Astrocyte of the spinal cord (primary cell): ENCODE results near the gene C2CD4C.

ENCODE experiments used
- DNase-seq: peaks from one replicate; pipeline ENCODE4 v3.0.0; 2011; ENCODE audit warnings: low read depth, low spot score
- H3K4me3 ChIP-seq: 2 replicates; pipeline ENCODE4 v1.5.1; 2011; ENCODE audit warnings: low read depth, mild to moderate bottlenecking, low read length, moderate library complexity
- CTCF ChIP-seq: IDR thresholded peaks from 2 replicates; pipeline ENCODE4 v1.5.1; 2012; ENCODE audit warnings: low read depth, mild to moderate bottlenecking, low read length, inconsistent platforms
- in situ Hi-C: cut with HindIII; loops from 2 replicates; pipeline ENCODE4 v1.10.0; 2017; ENCODE audit warnings: low sequenced_read_pairs

C2CD4C gene

GRCh38 chr19:367963-368629, 40.9 kb downstream of the C2CD4C start:
- TF ChIP-seq CTCF, result no peak
- no peak overlapping the region for H3K4me3 ChIP-seq
- in situ Hi-C loops, result no loop called here
- DNase-seq, result no peak

GRCh38 chr19:367561-367960, 41.4 kb downstream of the C2CD4C start:
- in situ Hi-C loops, result no loop called here
- no peak overlapping the region for H3K4me3 ChIP-seq

GRCh38 chr19:366951-367350, 42.0 kb downstream of the C2CD4C start:
- H3K4me3 ChIP-seq, result no peak overlapping the region
- no peak for TF ChIP-seq CTCF
- in situ Hi-C loops, result no loop called here
- DNase-seq, result no peak

More at GRCh38 chr19:367561-367960, 41.4 kb downstream of the C2CD4C start:
- no peak for DNase-seq
- no peak for TF ChIP-seq CTCF

- no peak overlapping the region for H3K4me3 ChIP-seq
- no peak for TF ChIP-seq CTCF
- in situ Hi-C loops, result no loop called here
- DNase-seq, result no peak
Observed at GRCh38 chr19:366205-366783, 42.7 kb downstream of the C2CD4C start.

GRCh38 chr19:364496-365287, 44.3 kb downstream of the C2CD4C start:
- no peak for DNase-seq
- no peak for TF ChIP-seq CTCF
- in situ Hi-C loops, result no loop called here
- no peak overlapping the region for H3K4me3 ChIP-seq

- no peak for TF ChIP-seq CTCF
- H3K4me3 ChIP-seq, result no peak overlapping the region
- no peak for DNase-seq
- in situ Hi-C loops, result no loop called here
Observed at GRCh38 chr19:362683-363082, 46.3 kb downstream of the C2CD4C start.
